Duodenal mucosa (tissue), 2 donors: ENCODE results near the gene RNU2-1.
"Not testable (repeated sequence)": the region's sequence is repeated elsewhere in the genome, so short reads cannot be mapped to it uniquely, and the experiment has no call there.

Source experiments
- H3K27ac ChIP-seq: one replicate; pipeline ENCODE4 v1.7.0; 2013; ENCODE audit warnings: low read depth, low read length
- H3K27me3 ChIP-seq, 2 donors: one replicate each; pipeline ENCODE4 v1.7.0; 2013; ENCODE audit warnings: low read length in 2 of 2, control low read depth in 1 of 2; ENCODE audit not compliant: insufficient read depth in 2 of 2, control insufficient read depth in 1 of 2
- H3K36me3 ChIP-seq, 2 donors: one replicate each; pipeline ENCODE4 v1.7.0; 2013; ENCODE audit warnings: low read length in 2 of 2, control low read depth in 1 of 2; ENCODE audit not compliant: insufficient read depth in 2 of 2, control insufficient read depth in 1 of 2
- H3K4me1 ChIP-seq, 2 donors: one replicate each; pipeline ENCODE4 v1.7.0; 2013; ENCODE audit warnings: low read length in 2 of 2, control low read depth in 1 of 2; ENCODE audit not compliant: insufficient read depth in 2 of 2, control insufficient read depth in 1 of 2
- H3K4me3 ChIP-seq, 2 donors: one replicate each; pipeline ENCODE4 v1.7.0; 2013; ENCODE audit warnings: low read length in 2 of 2, low read depth in 1 of 2
- H3K9ac ChIP-seq, 2 donors: one replicate each; pipeline ENCODE4 v1.7.0; 2013; ENCODE audit warnings: low read length in 2 of 2, low read depth in 1 of 2
- H3K9me3 ChIP-seq, 2 donors: one replicate each; pipeline ENCODE4 v1.7.0; 2013; ENCODE audit warnings: low read length in 2 of 2, control low read depth in 1 of 2; ENCODE audit not compliant: control insufficient read depth in 1 of 2

The RNU2-1 gene

DNA sequence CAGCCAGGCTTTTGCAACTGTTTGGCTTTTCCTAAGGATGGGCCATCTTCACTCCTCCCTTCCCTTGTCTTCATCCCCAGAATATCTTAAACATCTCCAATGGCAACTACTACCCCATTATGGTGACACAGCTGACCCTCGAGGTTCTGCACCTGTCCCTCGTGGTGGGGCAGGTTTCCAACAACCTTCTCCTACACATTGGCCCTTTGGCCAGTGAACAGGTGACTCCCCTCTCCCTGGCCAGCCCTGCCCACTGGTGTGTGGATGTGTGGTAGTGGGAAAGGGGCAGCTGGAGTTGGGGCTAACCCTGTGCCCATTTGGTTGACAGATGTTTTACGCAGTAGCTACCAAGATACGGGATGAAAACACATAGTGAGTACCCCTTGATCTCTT lies 17.4 kb downstream of the RNU2-1 start:
- Histone ChIP-seq H3K9me3 (no peaks in the 10 kb centered on the region), H3K36me3 (peaks cover 6 to 31% of the 10 kb centered on the region in 2 donors), H3K27ac (no peak overlapping the region), H3K27me3 (no peaks in the 10 kb centered on the region), H3K4me1 (peaks cover 16 to 27% of the 10 kb centered on the region in 2 donors), H3K4me3 (no peak overlapping the region), H3K9ac (no peak overlapping the region)

DNA sequence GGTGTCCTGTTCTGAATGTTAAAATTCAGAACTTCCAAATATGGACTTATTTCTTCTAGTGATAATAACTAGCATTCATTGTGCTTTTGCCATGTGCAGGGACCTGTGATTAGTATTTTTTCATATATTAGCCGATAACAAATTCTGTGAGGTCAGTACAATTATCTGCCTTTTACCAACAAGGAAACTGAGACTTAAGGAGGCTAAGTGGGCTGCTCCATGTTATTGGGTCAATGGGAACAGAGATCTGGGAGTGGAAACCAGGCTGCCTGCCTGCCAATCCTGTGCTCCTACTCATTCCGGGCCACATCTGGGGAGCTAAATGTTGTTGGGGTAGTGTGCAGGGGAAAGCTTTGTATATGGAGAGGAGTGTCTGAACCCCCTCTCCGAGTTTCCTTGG lies 18.4 kb downstream of the RNU2-1 start:
- no peak overlapping the region for H3K27ac ChIP-seq
- peaks cover 23 to 34% of the 10 kb centered on the region in 2 donors for H3K4me1 ChIP-seq
- H3K36me3 ChIP-seq = peaks cover 6 to 28% of the 10 kb centered on the region in 2 donors
- no peak overlapping the region for H3K9ac ChIP-seq
- no peaks in the 10 kb centered on the region for H3K27me3 ChIP-seq
- H3K4me3 ChIP-seq = no peak overlapping the region
- no peaks in the 10 kb centered on the region for H3K9me3 ChIP-seq

DNA sequence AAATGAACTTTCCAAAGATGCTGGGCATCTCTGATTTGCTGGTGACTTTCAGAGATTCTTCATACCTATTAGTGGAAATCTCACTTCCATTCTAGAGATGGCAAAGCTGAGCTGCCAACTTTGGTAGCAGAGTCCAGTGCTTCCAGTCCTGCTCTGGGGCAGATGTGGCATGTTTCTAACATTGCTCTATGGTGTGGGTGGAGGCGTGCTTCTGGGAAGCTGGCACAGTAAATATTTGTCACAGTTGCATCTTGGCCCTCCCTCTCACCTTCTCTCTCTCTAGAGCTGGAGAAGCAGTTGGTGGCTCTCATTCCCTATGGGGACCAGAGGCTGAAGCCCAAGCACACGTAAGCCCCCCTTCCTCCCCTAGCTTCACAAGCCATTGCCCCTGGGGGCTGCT lies 20.2 kb downstream of the RNU2-1 start:
- Histone ChIP-seq H3K36me3 (peaks cover 12 to 36% of the 10 kb centered on the region in 2 donors), H3K4me3 (peak overlapping the region in 1 of 2 donors; percentile 87), H3K27ac (no peak overlapping the region), H3K9me3 (no peaks in the 10 kb centered on the region), H3K4me1 (peaks cover 23 to 34% of the 10 kb centered on the region in 2 donors), H3K27me3 (no peaks in the 10 kb centered on the region), H3K9ac (peak overlapping the region in 1 of 2 donors; percentile 0)

DNA sequence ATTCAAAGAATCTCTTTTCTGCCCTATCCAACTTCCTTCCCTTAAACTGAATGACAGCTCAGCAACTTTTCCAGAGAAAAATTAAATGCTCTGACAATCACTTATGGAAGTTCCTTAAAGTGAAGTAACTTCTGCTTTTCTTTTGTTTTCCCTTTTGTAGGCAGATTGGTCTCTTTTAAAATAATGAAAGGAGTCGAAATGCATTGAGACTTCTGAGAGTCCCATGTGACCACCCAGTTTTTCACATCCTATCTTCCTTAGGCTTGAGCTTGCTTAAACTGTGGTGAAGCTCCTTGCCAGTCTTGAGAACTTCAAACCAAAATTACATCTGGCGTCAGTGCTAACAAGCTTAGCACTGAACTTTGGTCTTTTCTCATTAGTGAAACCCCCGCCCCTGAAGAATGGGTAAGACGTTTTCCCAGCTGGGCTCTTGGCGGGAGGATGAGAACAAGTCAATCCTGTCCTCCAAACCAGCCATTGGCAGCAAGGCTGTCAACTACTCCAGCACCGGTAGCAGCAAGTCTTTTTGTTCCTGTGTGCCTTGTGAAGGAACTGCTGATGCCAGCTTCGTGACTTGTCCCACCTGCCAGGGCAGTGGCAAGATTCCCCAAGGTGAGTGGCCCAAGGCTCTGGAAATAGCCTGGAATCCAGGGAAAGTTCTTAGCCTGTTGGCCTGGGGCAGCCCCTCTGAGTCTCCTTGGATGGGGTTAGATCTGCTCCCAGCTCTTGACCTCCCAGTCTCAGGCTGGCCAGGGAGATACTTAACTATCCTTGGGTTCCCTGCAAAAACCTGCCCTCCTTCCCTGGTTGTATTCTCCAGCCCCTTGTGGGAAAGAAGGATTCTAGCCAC lies 20.9 kb downstream of the RNU2-1 start:
- peaks cover 15 to 42% of the 10 kb centered on the region in 2 donors for H3K36me3 ChIP-seq
- H3K27me3 ChIP-seq = no peaks in the 10 kb centered on the region
- peak overlapping the region; percentile 78 for H3K27ac ChIP-seq
- peak overlapping the region; percentile 87 to 90 for H3K4me3 ChIP-seq
- no peaks in the 10 kb centered on the region for H3K9me3 ChIP-seq
- H3K9ac ChIP-seq = peak overlapping the region; percentile 92 to 93
- H3K4me1 ChIP-seq = peaks cover 23 to 34% of the 10 kb centered on the region in 2 donors

DNA sequence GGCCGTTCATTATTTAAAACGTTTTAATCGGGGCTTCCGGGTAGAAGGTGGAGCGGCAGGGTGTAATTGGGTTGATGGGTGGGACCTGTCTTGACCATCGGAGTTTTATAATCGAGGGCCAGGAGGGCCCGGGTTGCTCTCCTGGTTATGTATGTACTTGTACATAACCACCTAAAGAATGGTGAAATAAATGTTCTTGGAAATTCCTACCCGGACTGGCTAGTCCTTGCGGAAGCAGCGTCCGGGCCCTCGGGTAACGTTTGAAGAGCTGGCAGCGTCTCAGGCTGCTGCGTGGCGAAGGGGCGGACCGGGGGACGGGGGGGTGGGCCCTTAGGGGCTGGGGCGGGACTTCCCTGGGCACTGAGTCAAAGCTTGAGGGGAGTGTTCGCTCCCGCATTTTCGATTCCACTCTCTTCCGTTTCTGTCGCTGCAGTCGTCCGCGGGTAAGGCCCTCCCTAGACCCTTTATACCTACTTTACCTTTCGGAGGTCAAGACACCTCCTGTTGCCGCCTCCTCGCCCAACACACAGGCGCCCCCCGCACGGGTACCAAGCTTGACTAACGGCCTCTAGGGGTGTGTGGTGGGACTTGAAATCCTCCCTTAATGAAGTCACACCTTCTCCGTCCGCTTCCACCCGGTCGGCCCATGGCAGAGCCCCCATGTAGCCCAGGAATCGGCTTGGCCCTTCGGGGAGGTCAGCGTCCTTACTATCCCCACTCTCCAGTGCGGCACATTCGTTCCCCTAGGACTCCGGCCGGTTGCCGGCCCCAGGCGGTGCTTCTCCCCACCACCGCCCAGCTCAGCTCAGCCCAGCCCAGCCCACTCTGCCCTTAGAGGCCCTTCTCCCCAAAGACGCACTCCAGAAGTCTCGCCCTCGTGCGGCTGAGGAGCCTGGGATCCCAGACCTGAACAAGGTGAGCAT lies 22.0 kb downstream of the RNU2-1 start, which contains the start of gene TMEM106A:
TMEM106A (plus strand) TSS at position 396 of the 923 bp plus-strand sequence. CDS start 1,167 bp downstream, outside the sequence.
- Histone ChIP-seq H3K4me1 (peaks cover 23 to 34% of the 10 kb centered on the region in 2 donors), H3K9ac (peak within 1 kb of the TSS; percentile 92 to 93), H3K27ac (peak within 1 kb of the TSS; percentile 78), H3K9me3 (no peaks in the 10 kb centered on the region), H3K36me3 (peaks cover 24 to 46% of the 10 kb centered on the region in 2 donors), H3K27me3 (no peaks in the 10 kb centered on the region), H3K4me3 (peak within 1 kb of the TSS; percentile 87 to 90)

DNA sequence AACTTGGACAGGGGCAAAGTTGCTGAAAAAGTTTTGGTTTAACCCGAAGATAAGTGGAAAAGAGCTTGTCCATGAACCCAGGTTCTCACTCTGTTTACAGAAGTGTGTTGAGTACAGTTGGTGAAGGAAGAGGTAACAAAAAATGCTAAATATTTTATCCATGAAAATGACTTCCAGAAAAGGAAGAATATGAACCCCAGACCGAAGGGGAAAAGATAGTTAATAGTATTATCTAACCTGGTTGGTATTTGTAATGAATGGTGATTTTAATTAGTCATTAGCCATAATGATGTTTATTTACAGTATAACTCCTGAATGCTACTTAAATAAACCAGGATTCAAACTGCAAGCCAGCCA lies 22.7 kb downstream of the RNU2-1 start:
- peak overlapping the region; percentile 58 to 93 for H3K9ac ChIP-seq
- H3K27me3 ChIP-seq = no peaks in the 10 kb centered on the region
- peaks cover 24 to 39% of the 10 kb centered on the region in 2 donors for H3K36me3 ChIP-seq
- H3K4me3 ChIP-seq = peak overlapping the region; percentile 87 to 90
- H3K9me3 ChIP-seq = no peaks in the 10 kb centered on the region
- H3K4me1 ChIP-seq = peaks cover 23 to 30% of the 10 kb centered on the region in 2 donors
- peak overlapping the region; percentile 35 for H3K27ac ChIP-seq

DNA sequence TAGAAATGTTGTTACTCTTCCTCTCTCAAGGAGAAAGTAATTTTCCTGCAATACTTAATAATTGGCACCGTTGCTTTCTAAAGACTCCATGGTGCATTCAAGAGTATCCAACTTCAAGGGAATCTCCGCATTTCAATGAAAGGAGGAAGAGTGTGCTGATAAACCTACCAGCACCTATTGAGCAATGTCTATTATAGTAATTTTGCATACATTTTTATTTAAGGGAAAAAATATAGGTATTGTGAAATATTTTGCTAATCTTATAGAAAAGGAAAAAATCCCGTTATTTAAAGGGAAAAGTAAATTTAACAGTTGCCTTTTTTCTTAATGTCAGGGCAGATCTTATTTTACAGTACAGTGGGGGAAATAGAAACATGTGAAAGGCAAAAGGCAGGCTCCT lies 23.2 kb downstream of the RNU2-1 start:
- no peaks in the 10 kb centered on the region for H3K27me3 ChIP-seq
- H3K9me3 ChIP-seq = no peaks in the 10 kb centered on the region
- peak overlapping the region; percentile 58 to 93 for H3K9ac ChIP-seq
- peaks cover 20 to 35% of the 10 kb centered on the region in 2 donors for H3K36me3 ChIP-seq
- peaks cover 23 to 28% of the 10 kb centered on the region in 2 donors for H3K4me1 ChIP-seq
- peak overlapping the region in 1 of 2 donors; percentile 87 for H3K4me3 ChIP-seq
- H3K27ac ChIP-seq = no peak overlapping the region

DNA sequence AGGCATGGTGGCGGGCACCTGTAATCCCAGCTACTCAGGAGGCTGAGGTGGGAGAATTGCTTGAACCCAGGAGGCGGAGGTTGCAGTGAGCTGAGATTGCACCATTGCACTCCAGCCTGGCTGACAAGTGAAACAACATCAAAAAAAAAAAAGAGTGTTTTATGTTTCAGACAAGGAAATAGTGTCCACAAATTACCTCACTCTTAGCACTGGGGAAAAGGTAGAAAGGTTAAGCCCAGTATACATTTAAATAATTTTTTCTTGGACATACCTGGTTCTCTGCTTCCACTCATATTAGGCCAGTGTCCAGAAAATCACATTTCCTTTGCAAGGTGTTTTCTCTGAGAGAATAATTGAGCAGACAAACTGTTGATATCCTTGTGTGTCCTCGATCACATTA lies 30.8 kb downstream of the RNU2-1 start:
- H3K27me3 ChIP-seq, H3K9ac ChIP-seq, H3K9me3 ChIP-seq, H3K27ac ChIP-seq, H3K4me3 ChIP-seq, H3K4me1 ChIP-seq: not testable (repeated sequence)
- peaks cover 44 to 77% of the 10 kb centered on the region in 2 donors for H3K36me3 ChIP-seq

DNA sequence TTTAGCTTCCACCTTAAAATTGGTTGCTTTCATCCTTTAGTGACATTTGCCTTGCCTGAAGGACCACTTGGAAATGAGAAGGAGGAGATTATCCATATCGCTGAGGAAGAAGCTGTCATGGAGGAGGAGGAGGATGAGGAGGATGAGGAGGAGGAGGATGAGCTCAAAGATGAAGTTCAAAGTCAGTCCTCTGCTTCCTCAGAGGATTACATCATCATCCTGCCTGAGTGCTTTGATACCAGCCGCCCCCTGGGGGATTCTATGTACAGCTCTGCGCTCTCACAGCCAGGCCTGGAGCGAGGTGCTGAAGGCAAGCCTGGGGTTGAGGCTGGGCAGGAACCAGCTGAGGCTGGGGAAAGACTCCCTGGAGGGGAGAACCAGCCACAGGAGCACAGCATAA lies 33.6 kb downstream of the RNU2-1 start:
- H3K4me1 ChIP-seq = no peaks in the 10 kb centered on the region
- no peak overlapping the region for H3K27ac ChIP-seq
- no peak overlapping the region for H3K4me3 ChIP-seq
- peaks cover 49 to 88% of the 10 kb centered on the region in 2 donors for H3K36me3 ChIP-seq
- no peaks in the 10 kb centered on the region for H3K27me3 ChIP-seq
- no peak overlapping the region for H3K9ac ChIP-seq
- no peaks in the 10 kb centered on the region for H3K9me3 ChIP-seq

DNA sequence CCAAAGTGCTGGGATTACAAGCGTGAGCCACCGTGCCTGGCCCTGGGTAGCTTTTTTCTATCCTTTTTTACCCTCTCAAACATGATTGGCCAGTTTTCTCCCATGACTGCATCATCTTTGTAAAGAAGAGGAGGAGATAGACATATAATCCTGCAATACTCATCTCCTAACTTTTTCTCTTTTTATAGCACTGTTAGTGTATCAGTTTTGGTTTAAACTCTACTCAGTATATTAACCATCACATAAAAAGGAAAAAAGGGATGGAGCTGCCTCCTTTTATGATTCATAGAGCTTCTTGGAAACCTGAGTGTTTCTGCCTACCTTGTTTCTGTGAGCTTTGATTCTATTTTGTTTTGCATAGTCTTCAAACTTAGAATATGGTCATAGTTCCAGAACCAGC lies 34.1 kb downstream of the RNU2-1 start:
- Histone ChIP-seq H3K4me3 (no peak overlapping the region), H3K27me3 (no peaks in the 10 kb centered on the region), H3K27ac (no peak overlapping the region), H3K9ac (no peak overlapping the region), H3K36me3 (peaks cover 54 to 88% of the 10 kb centered on the region in 2 donors), H3K9me3 (no peaks in the 10 kb centered on the region), H3K4me1 (no peaks in the 10 kb centered on the region)
